Stomach (tissue), 9 donors: ENCODE measurements around the gene ZNF554. TPM values are rescaled to one million over a fixed set of nuclear protein-coding genes. Genes with fewer than 3 reads are reported as not detected.

ENCODE experiments used
- DNase-seq, 2 donors: peaks; one replicate each; pipeline versions ENCODE4 v3.0.0 to v3.0.0-alpha.2; 2013 to 2019
- H3K27ac ChIP-seq, 5 donors: fragments of 200-600 bp in 4 of 5; sonication (generic) in 4 of 5; one replicate each; pipeline ENCODE4 v1.5.1; 2013 to 2019; ENCODE audit warnings: mild to moderate bottlenecking in 1 of 5, moderate library complexity in 1 of 5
- H3K27me3 ChIP-seq, 3 donors: fragments of 200-600 bp; sonication (generic); one replicate each; pipeline ENCODE4 v1.5.1; 2017 to 2019; ENCODE audit warnings: mixed run types in 1 of 3
- H3K36me3 ChIP-seq, 4 donors: fragments of 200-600 bp; sonication (generic); 1 replicate in 3 of 4; 2 replicates in 1 of 4; pipeline ENCODE4 v1.5.1; 2016 to 2019
- H3K4me1 ChIP-seq, 4 donors: fragments of 200-600 bp; sonication (generic); one replicate each; pipeline ENCODE4 v1.5.1; 2016 to 2019
- H3K4me3 ChIP-seq, 4 donors: fragments of 200-600 bp; sonication (generic) in 3 of 4; one replicate each; pipeline ENCODE4 v1.5.1; 2016 to 2019; ENCODE audit warnings: mild to moderate bottlenecking in 1 of 4
- H3K9me3 ChIP-seq, 4 donors: fragments of 200-600 bp; sonication (generic); one replicate each; pipeline ENCODE4 v1.5.1; 2016 to 2019
- CTCF ChIP-seq, 7 experiments: fragments of 450-650 bp in 4 of 7; fragments of 200-600 bp in 3 of 7; sonication (generic) in 3 of 7; IDR thresholded peaks; one replicate each; pipeline ENCODE4 v1.5.1; 2016 to 2019; ENCODE audit warnings: antibody characterized with exemption in 7 of 7, control low read depth in 2 of 7, mild to moderate bottlenecking in 1 of 7
- EP300 ChIP-seq: sonication (generic); formaldehyde crosslinking; IDR thresholded peaks from one replicate; pipeline ENCODE4 v1.6.1; 2017; ENCODE audit warnings: antibody characterized with exemption
- POLR2A ChIP-seq, 4 donors: fragments of 450-650 bp; IDR thresholded peaks; one replicate each; pipeline ENCODE4 v1.6.1; 2016; ENCODE audit warnings: antibody characterized with exemption in 4 of 4, control low read depth in 2 of 4, mild to moderate bottlenecking in 1 of 4, moderate library complexity in 1 of 4
- POLR2AphosphoS5 ChIP-seq, 3 donors: sonication (generic); formaldehyde crosslinking; IDR thresholded peaks; one replicate each; pipeline ENCODE4 v1.6.1; 2016; ENCODE audit warnings: antibody characterized with exemption in 3 of 3
- WGBS, 5 donors: extraction: QIAGEN DNeasy Blood & Tissue Kit in 3 of 5; methylation state at CpG; one replicate each; pipeline versions ENCODE4 v1.1.5 to v1.1.7; 2013 to 2018; 5-methylcytosine and 5-hydroxymethylcytosine counted together
- intact Hi-C: fragments of 100-400 bp; cut with DNase I; formaldehyde crosslinking; loops from one replicate; pipeline ENCODE4 v1.15.1; 2023; ENCODE audit warnings: low total_unique reads
- polyA plus RNA-seq, 3 donors: library from polyadenylated mRNA; stranded (reverse); fragments of 200-250 nt; gene quantifications; one replicate each; pipeline ENCODE4 v1.2.3, GENCODE V29; 2013
- total RNA-seq, 5 donors: library from RNA; depleted of rRNA; stranded (reverse); fragments of >200 nt; gene quantifications; one replicate each; pipeline versions ENCODE4 v1.1.0 to v1.2.3, GENCODE V29; 2014 to 2016
- donor health status: healthy with polysubstance abuse.
- donor health status: Bipolar disorder and iron deficiency.
- donor health status: healthy.

Gene ZNF554
- total and polyA plus RNA-seq, 8 donors: 0.58 to 21.4 (median 3.1) TPM

GRCh38 chr19:2774083-2774679, 45.5 kb upstream of the ZNF554 start:
- Histone ChIP-seq H3K27ac (peak overlapping the region in 2 of 5 donors; percentile 71 to 82), H3K27me3 (no peaks in the 10 kb centered on the region), H3K36me3 (peaks cover 0 to 36% (median 26%) of the 10 kb centered on the region in 4 donors), H3K4me3 (no peak overlapping the region), H3K9me3 (no peaks in the 10 kb centered on the region), H3K4me1 (peaks cover 17 to 69% (median 52%) of the 10 kb centered on the region in 4 donors)
- intact Hi-C loops: no loop called here
- no peak for DNase-seq
- 86 to 90% (median 88%) methylated on average over 25 to 32 of the region's 32 CpGs for WGBS, 5 donors
- TF ChIP-seq CTCF (IDR thresholded peaks at IDR 0.05) (no peak), POLR2A (IDR thresholded peaks at IDR 0.05) (no peak), EP300 (no peak), POLR2AphosphoS5 (IDR thresholded peaks at IDR 0.05) (no peak)

GRCh38 chr19:2774953-2775555, 44.6 kb upstream of the ZNF554 start:
- Histone ChIP-seq H3K9me3 (no peaks in the 10 kb centered on the region), H3K36me3 (peaks cover 0 to 40% (median 31%) of the 10 kb centered on the region in 4 donors), H3K4me1 (peaks cover 17 to 67% (median 50%) of the 10 kb centered on the region in 4 donors), H3K27ac (peak overlapping the region; percentile 1 to 82 (median 71)), H3K4me3 (peak overlapping the region in 1 of 4 donors; percentile 13), H3K27me3 (no peaks in the 10 kb centered on the region)
- TF ChIP-seq POLR2A (IDR thresholded peaks at IDR 0.05) (no peak), EP300 (no peak), CTCF (IDR thresholded peaks at IDR 0.05) (no peak), POLR2AphosphoS5 (IDR thresholded peaks at IDR 0.05) (no peak)
- intact Hi-C loops: no loop called here
- no peak for DNase-seq
- 82 to 88% (median 83%) methylated on average over 13 to 24 of the region's 24 CpGs for WGBS, 5 donors

- peak overlapping the region in 2 of 4 donors; percentile 5 to 13 for H3K4me3 ChIP-seq
- intact Hi-C loops: no loop called here
- peaks cover 11 to 67% (median 48%) of the 10 kb centered on the region in 4 donors for H3K4me1 ChIP-seq
- no peaks in the 10 kb centered on the region for H3K9me3 ChIP-seq
- peak; percentile 59 to 64 for DNase-seq
- TF ChIP-seq POLR2AphosphoS5 (IDR thresholded peaks at IDR 0.05) (no peak), EP300 (no peak), CTCF (IDR thresholded peaks at IDR 0.05) (no peak), POLR2A (IDR thresholded peaks at IDR 0.05) (no peak)
- H3K36me3 ChIP-seq: peaks cover 0 to 35% (median 29%) of the 10 kb centered on the region in 4 donors
- WGBS, 5 donors: 68 to 77% (median 71%) methylated on average over 29 of the region's 29 CpGs
- no peaks in the 10 kb centered on the region for H3K27me3 ChIP-seq
- H3K27ac ChIP-seq: peak overlapping the region; percentile 62 to 82 (median 71)
Measured at GRCh38 chr19:2775556-2776430, 43.9 kb upstream of the ZNF554 start.

GRCh38 chr19:2777952-2778683, 41.5 kb upstream of the ZNF554 start:
- DNase-seq: no peak
- TF ChIP-seq CTCF (IDR thresholded peaks at IDR 0.05): no peak
- no peak for TF ChIP-seq POLR2A (IDR thresholded peaks at IDR 0.05)
- TF ChIP-seq POLR2AphosphoS5 (IDR thresholded peaks at IDR 0.05): no peak
- TF ChIP-seq EP300: no peak
- Histone ChIP-seq H3K4me3 (no peak overlapping the region), H3K36me3 (peaks cover 0 to 35% (median 21%) of the 10 kb centered on the region in 4 donors), H3K27ac (no peak overlapping the region), H3K4me1 (peaks cover 25 to 67% (median 51%) of the 10 kb centered on the region in 4 donors), H3K9me3 (no peaks in the 10 kb centered on the region), H3K27me3 (no peaks in the 10 kb centered on the region)
- 87 to 95% (median 93%) methylated on average over 19 of the region's 19 CpGs for WGBS, 5 donors
- intact Hi-C loops: no loop called here
